Peyer's patch (tissue), 4 donors: ENCODE results near the gene PRR20G.

Experiments
- CTCF ChIP-seq, 6 experiments: fragments of 450-650 bp in 4 of 6; fragments of 200-600 bp in 2 of 6; sonication (generic) in 1 of 6; IDR thresholded peaks; one replicate each; pipeline ENCODE4 v1.5.1; 2017 to 2019; ENCODE audit warnings: antibody characterized with exemption in 6 of 6, mild to moderate bottlenecking in 3 of 6, moderate library complexity in 1 of 6
- POLR2A ChIP-seq, 2 donors: fragments of 450-650 bp; IDR thresholded peaks; one replicate each; pipeline ENCODE4 v1.5.1; 2017; ENCODE audit warnings: antibody characterized with exemption in 2 of 2, mild to moderate bottlenecking in 2 of 2, moderate library complexity in 2 of 2

GRCh38 chr3:127326341-127326740, 38.5 kb upstream of the PRR20G start:
- TF ChIP-seq CTCF (IDR thresholded peaks at IDR 0.05) (no peak), POLR2A (IDR thresholded peaks at IDR 0.05) (no peak)
